Osteocyte (in vitro differentiated cells): Measurements from ENCODE around the gene FANCC. TPM values are rescaled to one million over a fixed set of nuclear protein-coding genes. Genes with fewer than 3 reads are reported as not detected.

ENCODE experiments used
- DNase-seq: peaks from one replicate; pipeline ENCODE4 v3.0.0; 2021; ENCODE audit warnings: mixed read lengths; ENCODE audit not compliant: unreplicated experiment; ENCODE audit errors: extremely low spot score
- H3K27ac Mint-ChIP-seq: one replicate; pipeline ENCODE4 v1.8.0; 2021; ENCODE audit warnings: mild to moderate bottlenecking, mixed read lengths; ENCODE audit not compliant: unreplicated experiment
- H3K27me3 Mint-ChIP-seq: one replicate; pipeline ENCODE4 v1.8.0; 2021; ENCODE audit warnings: mixed read lengths; ENCODE audit not compliant: unreplicated experiment
- H3K36me3 Mint-ChIP-seq: one replicate; pipeline ENCODE4 v1.8.0; 2021; ENCODE audit warnings: mixed read lengths; ENCODE audit not compliant: unreplicated experiment
- H3K4me1 Mint-ChIP-seq: one replicate; pipeline ENCODE4 v1.8.0; 2021; ENCODE audit warnings: mixed read lengths; ENCODE audit not compliant: unreplicated experiment
- H3K4me3 Mint-ChIP-seq: one replicate; pipeline ENCODE4 v1.8.0; 2021; ENCODE audit warnings: mild to moderate bottlenecking, moderate library complexity, mixed read lengths; ENCODE audit not compliant: unreplicated experiment
- H3K9me3 Mint-ChIP-seq: one replicate; pipeline ENCODE4 v1.8.0; 2021; ENCODE audit warnings: mixed read lengths; ENCODE audit not compliant: unreplicated experiment
- CTCF ChIP-seq: fragments of 200-600 bp; sonication (generic); IDR thresholded peaks from 2 replicates; pipeline ENCODE4 v1.5.0; 2021; ENCODE audit warnings: antibody characterized with exemption, mild to moderate bottlenecking, moderate library complexity
- total RNA-seq: library from RNA; stranded (reverse); gene quantifications from 2 replicates; pipeline ENCODE4 v1.2.1, GENCODE V29; 2021

The FANCC gene
- total RNA-seq, 1 donor from 2014 or later = 12.3 TPM

GRCh38 chr9:95091601-95092261 lies 225.8 kb downstream of the FANCC start:
- H3K4me1 Mint-ChIP-seq = peaks cover 92% of the 10 kb centered on the region
- peak overlapping the region; percentile 14 for H3K4me3 Mint-ChIP-seq
- no peaks in the 10 kb centered on the region for H3K9me3 Mint-ChIP-seq
- TF ChIP-seq CTCF = no peak
- H3K36me3 Mint-ChIP-seq = peaks cover 32% of the 10 kb centered on the region
- H3K27ac Mint-ChIP-seq = peak overlapping the region; percentile 97
- no peak for DNase-seq
- no peaks in the 10 kb centered on the region for H3K27me3 Mint-ChIP-seq

DNA sequence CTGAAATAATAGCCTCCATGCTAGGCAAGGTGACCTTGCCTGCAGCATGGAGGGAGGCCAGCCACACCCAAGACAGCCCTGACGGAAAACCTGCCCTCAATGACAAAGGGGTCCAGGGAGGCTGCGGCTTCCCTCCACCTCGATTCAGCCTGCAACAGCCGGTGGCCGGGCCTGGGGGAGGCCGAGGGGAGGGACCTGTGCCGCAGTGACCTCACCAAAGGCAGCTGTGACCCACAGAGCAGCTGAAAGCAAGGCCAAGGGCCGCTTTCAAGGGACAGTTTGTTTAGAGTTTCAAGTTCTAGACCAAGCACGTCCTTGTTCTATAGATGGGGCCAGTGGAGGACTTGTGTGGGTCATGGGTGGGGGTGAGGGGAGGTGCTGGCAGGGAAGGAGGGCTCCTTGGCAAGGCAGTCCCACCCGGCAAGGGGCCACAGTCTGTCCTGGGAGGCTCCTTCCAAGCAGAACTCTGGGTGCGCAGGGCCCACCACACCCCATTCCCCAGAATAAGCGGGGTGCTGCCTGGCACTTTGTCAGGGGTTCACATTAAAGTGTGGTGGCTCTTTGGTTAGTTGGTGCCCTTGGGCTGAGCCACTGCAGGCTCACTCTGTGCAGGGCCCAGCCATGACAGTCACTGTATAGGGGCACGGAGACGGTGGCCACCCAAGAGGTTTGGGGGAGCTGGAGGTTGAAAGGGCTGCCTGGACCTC lies 226.5 kb downstream of the FANCC start:
- H3K27ac Mint-ChIP-seq = peak overlapping the region; percentile 97
- no peak overlapping the region for H3K4me3 Mint-ChIP-seq
- TF ChIP-seq CTCF = no peak
- no peak for DNase-seq
- peaks cover 32% of the 10 kb centered on the region for H3K36me3 Mint-ChIP-seq
- peaks cover 92% of the 10 kb centered on the region for H3K4me1 Mint-ChIP-seq
- H3K27me3 Mint-ChIP-seq = no peaks in the 10 kb centered on the region
- no peaks in the 10 kb centered on the region for H3K9me3 Mint-ChIP-seq

GRCh38 chr9:95090023-95090791 lies 227.3 kb downstream of the FANCC start:
- no peak for DNase-seq
- H3K9me3 Mint-ChIP-seq = no peaks in the 10 kb centered on the region
- no peaks in the 10 kb centered on the region for H3K27me3 Mint-ChIP-seq
- H3K4me3 Mint-ChIP-seq = no peak overlapping the region
- H3K27ac Mint-ChIP-seq = peak overlapping the region; percentile 97
- no peak for TF ChIP-seq CTCF
- H3K4me1 Mint-ChIP-seq = peaks cover 85% of the 10 kb centered on the region
- H3K36me3 Mint-ChIP-seq = peaks cover 30% of the 10 kb centered on the region

DNA sequence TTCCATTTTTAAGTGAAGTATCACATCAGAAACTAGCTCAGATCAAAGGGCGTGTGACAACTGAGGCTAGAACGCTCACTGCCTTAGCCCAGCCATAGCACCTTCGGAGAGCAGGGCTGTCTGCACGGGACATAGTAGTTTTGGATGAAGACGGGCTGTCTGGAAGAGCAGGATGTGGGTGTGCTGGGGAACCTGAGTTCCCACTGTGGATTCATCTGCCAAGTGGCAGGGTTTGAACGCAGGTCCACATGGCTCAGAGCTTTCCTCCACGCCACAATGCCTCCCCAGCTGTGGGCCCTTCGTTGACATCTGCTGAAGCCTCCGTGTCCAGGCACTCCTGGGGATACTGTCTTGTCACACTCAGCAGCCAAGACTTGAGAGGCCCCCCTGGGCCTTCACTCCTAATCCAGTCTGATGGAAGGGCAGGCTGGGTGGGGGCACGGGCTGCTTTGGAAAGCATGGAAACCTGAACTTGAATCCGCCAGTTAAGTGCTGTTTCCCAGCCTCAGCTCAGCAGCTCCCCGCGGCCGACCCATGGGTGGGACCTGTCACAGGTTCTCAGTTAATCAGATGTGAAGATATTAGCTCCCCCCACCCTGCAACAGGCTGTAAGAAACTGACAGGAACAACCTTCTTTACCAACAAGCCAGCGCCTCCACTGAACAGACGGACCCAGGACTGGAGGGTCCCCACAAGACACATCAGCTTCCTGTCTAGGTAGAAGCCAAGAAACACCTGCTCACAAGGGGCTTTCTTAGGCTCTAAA lies 228.1 kb downstream of the FANCC start:
- no peaks in the 10 kb centered on the region for H3K9me3 Mint-ChIP-seq
- H3K36me3 Mint-ChIP-seq = peaks cover 28% of the 10 kb centered on the region
- TF ChIP-seq CTCF = no peak
- no peaks in the 10 kb centered on the region for H3K27me3 Mint-ChIP-seq
- no peak overlapping the region for H3K4me3 Mint-ChIP-seq
- peak overlapping the region; percentile 97 for H3K27ac Mint-ChIP-seq
- no peak for DNase-seq
- H3K4me1 Mint-ChIP-seq = peaks cover 78% of the 10 kb centered on the region
